Measurements from ENCODE around the gene ITPR2. TPM values are rescaled to one million over a fixed set of nuclear protein-coding genes. Genes with fewer than 3 reads are reported as not detected.

The ITPR2 gene
- polyA plus RNA-seq, 1 of the 3 experiments (the other 2 are of a cell fraction), result 2.3 TPM

DNA sequence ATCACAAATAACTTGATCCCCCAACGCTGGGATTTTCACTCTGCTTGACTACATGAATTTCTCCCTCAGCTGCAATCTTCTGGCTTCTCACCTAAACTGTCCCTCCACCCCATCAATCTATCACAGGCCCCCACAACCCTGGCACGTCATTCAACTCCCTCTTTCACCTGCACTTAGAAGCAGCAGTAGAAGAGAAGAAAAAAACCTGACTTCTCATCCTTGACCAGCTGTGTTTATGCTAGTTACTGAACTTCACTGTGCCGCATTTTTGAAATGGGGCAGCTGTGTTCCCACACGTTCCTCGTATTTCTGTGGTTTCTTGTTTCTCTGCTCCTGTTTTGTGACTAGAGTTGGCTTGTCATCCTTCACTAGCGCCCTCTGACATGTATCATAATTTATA is 35.0 kb downstream of the ITPR2 start:
- Histone ChIP-seq H4K20me1 (ENCODE audit: insufficient read depth) (no peaks in the 10 kb centered on the region), H3K4me3 (ENCODE audit: low read depth in 2 of 2, low read length in 1 of 2) (no peak overlapping the region), H2AFZ (ENCODE audit: low read depth) (no peak overlapping the region), H3K9ac (no peak overlapping the region), H3K36me3 (replicated peaks in 1 of 2; ENCODE audit: control insufficient read depth in 1 of 2, insufficient read depth in 2 of 2, low read length in 1 of 2) (no peaks in the 10 kb centered on the region), H3K9me2 (no peaks in the 10 kb centered on the region), H3K4me2 (no peak overlapping the region), H3K27me3 (ENCODE audit: insufficient read depth) (no peaks in the 10 kb centered on the region), H3K9me3 (no peaks in the 10 kb centered on the region), H3K4me1 (ENCODE audit: control insufficient read depth in 1 of 2, insufficient read depth in 2 of 2, low read depth in 1 of 2, low read length in 1 of 2) (peaks cover 0 to 2% of the 10 kb centered on the region in 2 experiments; a peak in 2 of 4 replicates), H3K79me2 (ENCODE audit: insufficient read depth) (peaks cover 4% of the 10 kb centered on the region; the same call in 1 of the 2 replicates), H3K27ac (ENCODE audit: low read depth in 2 of 2, low read length in 1 of 2) (peak overlapping the region in 1 of 2 experiments; percentile 22; a peak in 1 of 4 replicates), H3F3A (replicated peaks; ENCODE audit: insufficient read depth) (peaks cover 4% of the 10 kb centered on the region)
- no peak for DNase-seq
- POLR2A ChIA-PET, result interaction anchor here (0.6 kb wide), 1 partner anchor 451 kb away, joined by 3 read pairs; no protein-coding TSS in a partner anchor
- 71% methylated on average over 6 of the region's 6 CpGs for WGBS (ENCODE audit: low lambda C conversion rate)
- TF ChIP-seq POLR2AphosphoS5 (IDR thresholded peaks at IDR 0.05; ENCODE audit: low read depth, low read length) (no peak), FOXJ3 (CRISPR knock-in tag; IDR thresholded peaks at IDR 0.05) (no peak), NFIC (IDR thresholded peaks at IDR 0.05; ENCODE audit: borderline replicate concordance) (no peak)
- CTCF ChIA-PET, result interaction anchor here (1.5 kb wide), 1 partner anchor 15 kb away, joined by 4 read pairs; no protein-coding TSS in a partner anchor

GRCh38 chr12:26795910-26796309 is 37.1 kb downstream of the ITPR2 start:
- CTCF ChIA-PET, result no interaction called here

DNA sequence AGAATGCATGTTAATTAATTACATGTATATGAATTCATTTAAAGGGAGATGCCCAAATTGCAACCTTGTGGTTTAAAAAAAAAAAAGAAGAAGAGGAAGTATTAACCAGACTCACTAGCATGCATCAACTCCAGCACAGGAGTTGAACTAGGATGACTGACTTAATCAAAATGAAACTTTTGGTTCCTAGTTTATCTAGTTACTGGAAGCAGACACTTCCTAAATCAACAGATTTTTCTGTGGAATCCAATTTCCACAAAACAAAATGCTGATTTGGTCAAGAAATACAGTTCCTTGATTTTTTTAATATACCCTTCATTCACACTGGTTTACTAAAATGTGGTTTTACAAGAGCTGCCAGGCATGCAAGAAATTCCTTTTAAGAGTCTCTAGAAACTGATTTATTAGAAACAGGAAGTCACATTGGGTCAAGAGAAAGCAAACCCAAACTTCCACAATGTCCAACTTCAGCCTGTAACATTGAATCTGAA is 41.6 kb downstream of the ITPR2 start:
- Histone ChIP-seq H3K79me2 (ENCODE audit: insufficient read depth) (no peaks in the 10 kb centered on the region), H4K20me1 (ENCODE audit: insufficient read depth) (no peaks in the 10 kb centered on the region), H3K27ac (ENCODE audit: low read depth in 2 of 2, low read length in 1 of 2) (peak overlapping the region; percentile 39 to 55; a peak in 3 of 4 replicates), H3K4me3 (ENCODE audit: low read depth in 2 of 2, low read length in 1 of 2) (no peak overlapping the region), H3K9ac (no peak overlapping the region), H3K4me2 (no peak overlapping the region), H2AFZ (ENCODE audit: low read depth) (no peak overlapping the region), H3K9me3 (no peaks in the 10 kb centered on the region), H3K27me3 (ENCODE audit: insufficient read depth) (no peaks in the 10 kb centered on the region), H3K4me1 (ENCODE audit: control insufficient read depth in 1 of 2, insufficient read depth in 2 of 2, low read depth in 1 of 2, low read length in 1 of 2) (peaks cover 14 to 27% of the 10 kb centered on the region in 2 experiments), H3K36me3 (replicated peaks in 1 of 2; ENCODE audit: control insufficient read depth in 1 of 2, insufficient read depth in 2 of 2, low read length in 1 of 2) (no peaks in the 10 kb centered on the region), H3F3A (replicated peaks; ENCODE audit: insufficient read depth) (peaks cover 30% of the 10 kb centered on the region), H3K9me2 (no peaks in the 10 kb centered on the region)
- POLR2A ChIA-PET, result no interaction called here
- CTCF ChIA-PET, result interaction anchor here (1.6 to 1.9 kb wide), 2 partner anchors 9 to 93 kb away, joined by 4 to 10 read pairs; no protein-coding TSS in a partner anchor
- no peak for DNase-seq
- TF ChIP-seq, protein P1, sequence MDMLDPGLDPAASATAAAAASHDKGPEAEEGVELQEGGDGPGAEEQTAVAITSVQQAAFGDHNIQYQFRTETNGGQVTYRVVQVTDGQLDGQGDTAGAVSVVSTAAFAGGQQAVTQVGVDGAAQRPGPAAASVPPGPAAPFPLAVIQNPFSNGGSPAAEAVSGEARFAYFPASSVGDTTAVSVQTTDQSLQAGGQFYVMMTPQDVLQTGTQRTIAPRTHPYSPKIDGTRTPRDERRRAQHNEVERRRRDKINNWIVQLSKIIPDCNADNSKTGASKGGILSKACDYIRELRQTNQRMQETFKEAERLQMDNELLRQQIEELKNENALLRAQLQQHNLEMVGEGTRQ (IDR thresholded peaks at IDR 0.05; ENCODE audit: borderline replicate concordance, low read depth, low read length), result no peak
- peak; percentile 22; the same call in 1 of the 2 replicates for TF ChIP-seq PBX3 (IDR thresholded peaks at IDR 0.05)
- no peak for TF ChIP-seq GATA2 (CRISPR knock-in tag; IDR thresholded peaks at IDR 0.05)
- no peak for TF ChIP-seq SIN3A (IDR thresholded peaks at IDR 0.05; ENCODE audit: borderline replicate concordance, low read depth, low read length)
- TF ChIP-seq TEAD4 (IDR thresholded peaks at IDR 0.05; ENCODE audit: borderline replicate concordance, insufficient read depth), result no peak
- peak; percentile 24; the same call in 1 of the 2 replicates for TF ChIP-seq TCF12 (IDR thresholded peaks at IDR 0.05)
- TF ChIP-seq ELF1 (IDR thresholded peaks at IDR 0.05), result peak; percentile 13; the same call in 1 of the 2 replicates

More at GRCh38 chr12:26795910-26796309, 37.1 kb downstream of the ITPR2 start:
- TF ChIP-seq RFX5 (IDR thresholded peaks at IDR 0.05; ENCODE audit: low read length) (no peak), POLR2AphosphoS5 (IDR thresholded peaks at IDR 0.05; ENCODE audit: low read depth, low read length) (no peak), TCF12 (IDR thresholded peaks at IDR 0.05) (no peak), EZH2phosphoT487 (IDR thresholded peaks at IDR 0.05; ENCODE audit: borderline replicate concordance, low read depth) (no peak)
- H4K20me1 ChIP-seq (ENCODE audit: insufficient read depth), result no peaks in the 10 kb centered on the region
- H3F3A ChIP-seq (replicated peaks; ENCODE audit: insufficient read depth), result peaks cover 7% of the 10 kb centered on the region
- H3K27me3 ChIP-seq (ENCODE audit: insufficient read depth), result no peaks in the 10 kb centered on the region
- H2AFZ ChIP-seq (ENCODE audit: low read depth), result no peak overlapping the region
- H3K4me1 ChIP-seq (ENCODE audit: control insufficient read depth in 1 of 2, insufficient read depth in 2 of 2, low read depth in 1 of 2, low read length in 1 of 2), result peaks cover 0 to 8% of the 10 kb centered on the region in 2 experiments; a peak in 3 of 4 replicates
- WGBS (ENCODE audit: low lambda C conversion rate), result 93% methylated on average over 3 of the region's 3 CpGs
- no peak for DNase-seq
- H3K9ac ChIP-seq, result no peak overlapping the region
- no peak overlapping the region for H3K27ac ChIP-seq (ENCODE audit: low read depth in 2 of 2, low read length in 1 of 2)
- no peak overlapping the region for H3K4me2 ChIP-seq
- no peak overlapping the region for H3K4me3 ChIP-seq (ENCODE audit: low read depth in 2 of 2, low read length in 1 of 2)
- POLR2A ChIA-PET, result interaction anchor here (1.1 kb wide), 1 partner anchor 9 kb away, joined by 3 read pairs; no protein-coding TSS in a partner anchor
- no peaks in the 10 kb centered on the region for H3K9me2 ChIP-seq
- no peaks in the 10 kb centered on the region for H3K9me3 ChIP-seq
- no peaks in the 10 kb centered on the region; the same call in 1 of the 2 replicates for H3K79me2 ChIP-seq (ENCODE audit: insufficient read depth)
- no peaks in the 10 kb centered on the region for H3K36me3 ChIP-seq (replicated peaks in 1 of 2; ENCODE audit: control insufficient read depth in 1 of 2, insufficient read depth in 2 of 2, low read length in 1 of 2)
